ENCODE results near the gene ARHGEF19. TPM values are rescaled to one million over a fixed set of nuclear protein-coding genes. Genes with fewer than 3 reads are reported as not detected.

ARHGEF19 gene
- total RNA-seq, 1 experiment from 2014 or later = 21.1 TPM

GRCh38 chr1:16252912-16253311 lies 40.5 kb upstream of the ARHGEF19 start:
- no peak overlapping the region for H3T11ph ChIP-seq (ENCODE audit: low read length)
- no peak overlapping the region for H3K18ac ChIP-seq (ENCODE audit: insufficient read length, low read depth, low read length)
- no peak overlapping the region for H3K9ac ChIP-seq (ENCODE audit: extremely low read depth, insufficient read length, low read length)
- no peak overlapping the region for H2BK20ac ChIP-seq (ENCODE audit: low read depth, low read length, poor library complexity, severe bottlenecking)
- no peak overlapping the region for H3K4me2 ChIP-seq (ENCODE audit: insufficient read depth, insufficient read length, low read length)
- no peak overlapping the region for H2BK15ac ChIP-seq (ENCODE audit: low read depth, low read length)
- H3K36me3 Mint-ChIP-seq (ENCODE audit: insufficient read depth in 1 of 3, low read depth in 3 of 3) = peaks cover 6 to 42% (median 33%) of the 10 kb centered on the region in 3 experiments; a peak in 6 of 7 replicates
- H3K27me3 ChIP-seq (ENCODE audit: insufficient read depth, low read length) = no peaks in the 10 kb centered on the region
- no peak overlapping the region for H3K23ac ChIP-seq (ENCODE audit: insufficient read length, low read depth, low read length)
- no peaks in the 10 kb centered on the region for H3K27me3 Mint-ChIP-seq (ENCODE audit: low read depth)
- no peak for DNase-seq
- H4K20me1 ChIP-seq (ENCODE audit: control insufficient read depth, insufficient read depth, insufficient read length) = no peaks in the 10 kb centered on the region
- H3K4me1 Mint-ChIP-seq = peaks cover 0 to 6% of the 10 kb centered on the region in 2 experiments; a peak in 2 of 4 replicates
- WGBS (ENCODE audit: extremely low coverage, insufficient read length, low lambda C conversion rate) = no CpG with 5 or more reads among the region's 2 CpGs
- H3K79me1 ChIP-seq (ENCODE audit: insufficient read depth, low read depth, low read length, poor library complexity, severe bottlenecking) = no peaks in the 10 kb centered on the region
- no peak overlapping the region for H3K27ac Mint-ChIP-seq
- no peaks in the 10 kb centered on the region for H3K9me3 Mint-ChIP-seq
- H3K23me2 ChIP-seq (ENCODE audit: insufficient read length, low read depth, low read length, poor library complexity, severe bottlenecking) = no peaks in the 10 kb centered on the region
- no peak overlapping the region for H3K4me3 Mint-ChIP-seq
- no peak overlapping the region for H4K8ac ChIP-seq (replicated peaks; ENCODE audit: insufficient read length, low read depth, low read length)
- no peaks in the 10 kb centered on the region for H3K9me3 ChIP-seq (ENCODE audit: control insufficient read depth, low read depth, low read length)
- no peak overlapping the region for H2BK120ac ChIP-seq (ENCODE audit: low read depth, low read length, poor library complexity, severe bottlenecking)
- no peaks in the 10 kb centered on the region for H3K79me2 ChIP-seq (ENCODE audit: insufficient read depth, low read length)
- TF ChIP-seq, protein P1, sequence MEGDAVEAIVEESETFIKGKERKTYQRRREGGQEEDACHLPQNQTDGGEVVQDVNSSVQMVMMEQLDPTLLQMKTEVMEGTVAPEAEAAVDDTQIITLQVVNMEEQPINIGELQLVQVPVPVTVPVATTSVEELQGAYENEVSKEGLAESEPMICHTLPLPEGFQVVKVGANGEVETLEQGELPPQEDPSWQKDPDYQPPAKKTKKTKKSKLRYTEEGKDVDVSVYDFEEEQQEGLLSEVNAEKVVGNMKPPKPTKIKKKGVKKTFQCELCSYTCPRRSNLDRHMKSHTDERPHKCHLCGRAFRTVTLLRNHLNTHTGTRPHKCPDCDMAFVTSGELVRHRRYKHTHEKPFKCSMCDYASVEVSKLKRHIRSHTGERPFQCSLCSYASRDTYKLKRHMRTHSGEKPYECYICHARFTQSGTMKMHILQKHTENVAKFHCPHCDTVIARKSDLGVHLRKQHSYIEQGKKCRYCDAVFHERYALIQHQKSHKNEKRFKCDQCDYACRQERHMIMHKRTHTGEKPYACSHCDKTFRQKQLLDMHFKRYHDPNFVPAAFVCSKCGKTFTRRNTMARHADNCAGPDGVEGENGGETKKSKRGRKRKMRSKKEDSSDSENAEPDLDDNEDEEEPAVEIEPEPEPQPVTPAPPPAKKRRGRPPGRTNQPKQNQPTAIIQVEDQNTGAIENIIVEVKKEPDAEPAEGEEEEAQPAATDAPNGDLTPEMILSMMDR (conservative IDR thresholded peaks at IDR 0.05) = no peak
- H3K56ac ChIP-seq (ENCODE audit: insufficient read length, low read depth, low read length) = no peak overlapping the region
- no peak overlapping the region for H4K5ac ChIP-seq (ENCODE audit: insufficient read length, low read depth, low read length)
- H4K91ac ChIP-seq (ENCODE audit: insufficient read length, low read depth, low read length) = no peak overlapping the region
- no peaks in the 10 kb centered on the region for H3K4me1 ChIP-seq (ENCODE audit: insufficient read depth, low read length)
- no peak overlapping the region for H2AK5ac ChIP-seq (ENCODE audit: insufficient read length, low read length)
- no peak overlapping the region for H2BK5ac ChIP-seq (ENCODE audit: insufficient read length, low read length)
- no peak overlapping the region for H2AFZ ChIP-seq (ENCODE audit: low read length)
- H3K4ac ChIP-seq (ENCODE audit: low read depth, low read length) = no peak overlapping the region
- H3K27ac ChIP-seq (ENCODE audit: insufficient read length, low read depth, low read length) = no peak overlapping the region
- H3K14ac ChIP-seq (ENCODE audit: insufficient read depth, low read length) = no peak overlapping the region
- no peak overlapping the region for H2BK12ac ChIP-seq (ENCODE audit: insufficient read length, low read depth, low read length)
